Spinal cord (tissue), 10 donors: ENCODE data around the gene TMEM59. TPM values are rescaled to one million over a fixed set of nuclear protein-coding genes. Genes with fewer than 3 reads are reported as not detected.
"Not testable (repeated sequence)": the region's sequence is repeated elsewhere in the genome, so short reads cannot be mapped to it uniquely, and the experiment has no call there.

ENCODE experiments used
- DNase-seq, 6 donors: peaks; one replicate each; pipeline versions ENCODE4 v3.0.0 to v3.0.0-alpha.2; 2013 to 2015; ENCODE audit warnings: low spot score in 6 of 6, low read depth in 4 of 6
- H3K27ac ChIP-seq: one replicate; pipeline ENCODE4 v1.5.1; 2013; ENCODE audit warnings: low read depth, low read length, control low read depth
- H3K27me3 ChIP-seq: one replicate; pipeline ENCODE4 v1.6.1; 2013; ENCODE audit warnings: low read length; ENCODE audit not compliant: control insufficient read depth, insufficient read depth
- H3K36me3 ChIP-seq: one replicate; pipeline ENCODE4 v1.6.1; 2013; ENCODE audit warnings: low read length; ENCODE audit not compliant: control insufficient read depth, insufficient read depth
- H3K4me1 ChIP-seq: one replicate; pipeline ENCODE4 v1.6.1; 2013; ENCODE audit warnings: low read length; ENCODE audit not compliant: control insufficient read depth, insufficient read depth
- H3K4me3 ChIP-seq: one replicate; pipeline ENCODE4 v1.5.1; 2013; ENCODE audit warnings: low read depth, low read length, control low read depth
- H3K9me3 ChIP-seq: one replicate; pipeline ENCODE4 v1.6.1; 2013; ENCODE audit warnings: low read length; ENCODE audit not compliant: control insufficient read depth, insufficient read depth
- WGBS: methylation state at CpG from one replicate; pipeline ENCODE4 v1.1.5; 2013; ENCODE audit warnings: missing lambda C conversion rate; ENCODE audit not compliant: insufficient coverage; 5-methylcytosine and 5-hydroxymethylcytosine counted together
- polyA plus RNA-seq, 2 donors: library from polyadenylated mRNA; unstranded; fragments of 120-200 nt; gene quantifications; one replicate each; pipeline ENCODE4 v1.2.1, GENCODE V29; 2013; ENCODE audit not compliant: insufficient read length in 2 of 2
- total RNA-seq, 2 donors: library from RNA; depleted of rRNA in 1 of 2; stranded (reverse); fragments of 120-200 nt in 1 of 2; fragments of >200 nt in 1 of 2; gene quantifications; one replicate each; pipeline versions ENCODE4 v1.2.3 to v1.2.4, GENCODE V29; 2013 to 2014
- donor health status: healthy.

The TMEM59 gene
- total and polyA plus RNA-seq, 4 donors: 242 to 455 (median 272) TPM

GRCh38 chr1:54064299-54064698 lies 11.3 kb upstream of the TMEM59 start:
- Histone ChIP-seq H3K36me3 (no peaks in the 10 kb centered on the region), H3K27ac (no peak overlapping the region), H3K4me1 (no peaks in the 10 kb centered on the region), H3K27me3 (no peaks in the 10 kb centered on the region), H3K4me3 (no peak overlapping the region), H3K9me3 (no peaks in the 10 kb centered on the region)
- DNase-seq: no peak
- WGBS: 100% methylated on average over 2 of the region's 5 CpGs

GRCh38 chr1:54054438-54054749 lies 1.4 kb upstream of the TMEM59 start:
- peaks cover 11% of the 10 kb centered on the region for H3K4me1 ChIP-seq
- no peaks in the 10 kb centered on the region for H3K9me3 ChIP-seq
- no peak for DNase-seq
- H3K4me3 ChIP-seq: peak overlapping the region; percentile 89
- no peaks in the 10 kb centered on the region for H3K27me3 ChIP-seq
- H3K36me3 ChIP-seq: peaks cover 9% of the 10 kb centered on the region
- H3K27ac ChIP-seq: no peak overlapping the region
- WGBS: 39% methylated on average over 2 of the region's 5 CpGs

- Histone ChIP-seq H3K36me3 (peaks cover 9% of the 10 kb centered on the region), H3K4me3 (peak overlapping the region; percentile 89), H3K27me3 (no peaks in the 10 kb centered on the region), H3K27ac (peak overlapping the region; percentile 94), H3K4me1 (peaks cover 11% of the 10 kb centered on the region), H3K9me3 (no peaks in the 10 kb centered on the region)
- DNase-seq: peak in 2 of 6 donors; percentile 7 to 11
- 11% methylated on average over 14 of the region's 21 CpGs for WGBS
Measured at GRCh38 chr1:54053745-54054437, 887 bp upstream of the TMEM59 start.

- Histone ChIP-seq H3K27me3 (no peaks in the 10 kb centered on the region), H3K4me1 (peaks cover 11% of the 10 kb centered on the region), H3K36me3 (peaks cover 9% of the 10 kb centered on the region), H3K9me3 (no peaks in the 10 kb centered on the region), H3K4me3 (peak overlapping the region; percentile 89), H3K27ac (peak overlapping the region; percentile 94)
- DNase-seq: peak in 4 of 6 donors; percentile 53 to 91 (median 69)
- WGBS: under 1% methylated on average over 23 of the region's 23 CpGs
Measured at GRCh38 chr1:54052431-54052933, 522 bp downstream of the TMEM59 start.

GRCh38 chr1:54051933-54052430 lies 1.0 kb downstream of the TMEM59 start:
- H3K27me3 ChIP-seq: no peaks in the 10 kb centered on the region
- 0% methylated on average over 3 of the region's 8 CpGs for WGBS
- H3K4me1 ChIP-seq: peaks cover 11% of the 10 kb centered on the region
- no peaks in the 10 kb centered on the region for H3K9me3 ChIP-seq
- peaks cover 9% of the 10 kb centered on the region for H3K36me3 ChIP-seq
- peak overlapping the region; percentile 94 for H3K27ac ChIP-seq
- peak overlapping the region; percentile 89 for H3K4me3 ChIP-seq
- peak in 2 of 6 donors; percentile 22 to 28 for DNase-seq

GRCh38 chr1:54050435-54050834 lies 2.6 kb downstream of the TMEM59 start:
- WGBS: 95% methylated on average over 9 of the region's 12 CpGs
- not testable (repeated sequence) for H3K9me3 ChIP-seq, H3K4me3 ChIP-seq, H3K27me3 ChIP-seq, H3K27ac ChIP-seq, H3K36me3 ChIP-seq, DNase-seq
- peaks cover 11% of the 10 kb centered on the region for H3K4me1 ChIP-seq

- Histone ChIP-seq H3K4me3 (no peak overlapping the region), H3K4me1 (peaks cover 11% of the 10 kb centered on the region), H3K27me3 (no peaks in the 10 kb centered on the region), H3K27ac (no peak overlapping the region), H3K36me3 (peaks cover 12% of the 10 kb centered on the region), H3K9me3 (no peaks in the 10 kb centered on the region)
- DNase-seq: no peak
- no CpG with 5 or more reads among the region's 5 CpGs for WGBS
Measured at GRCh38 chr1:54047384-54048305, 5.4 kb downstream of the TMEM59 start.

- H3K27me3 ChIP-seq: no peaks in the 10 kb centered on the region
- H3K4me3 ChIP-seq: no peak overlapping the region
- no peak for DNase-seq
- H3K9me3 ChIP-seq: no peaks in the 10 kb centered on the region
- no peak overlapping the region for H3K27ac ChIP-seq
- H3K4me1 ChIP-seq: peaks cover 11% of the 10 kb centered on the region
- peaks cover 12% of the 10 kb centered on the region for H3K36me3 ChIP-seq
- 81% methylated on average over 2 of the region's 7 CpGs for WGBS
Measured at GRCh38 chr1:54046671-54047383, 6.2 kb downstream of the TMEM59 start.

GRCh38 chr1:54045496-54045895 lies 7.5 kb downstream of the TMEM59 start:
- WGBS: no CpG with 5 or more reads among the region's 2 CpGs

More at GRCh38 chr1:54045496-54045895, 7.5 kb downstream of the TMEM59 start:
- Histone ChIP-seq H3K4me1 (peaks cover 5% of the 10 kb centered on the region), H3K27ac (no peak overlapping the region), H3K9me3 (no peaks in the 10 kb centered on the region), H3K4me3 (no peak overlapping the region), H3K27me3 (no peaks in the 10 kb centered on the region), H3K36me3 (peaks cover 7% of the 10 kb centered on the region)
- DNase-seq: peak in 1 of 6 donors; percentile 53
